ENCODE results near the gene PLGRKT. TPM values are rescaled to one million over a fixed set of nuclear protein-coding genes. Genes with fewer than 3 reads are reported as not detected.

The PLGRKT gene
- total and polyA plus RNA-seq, 2 donors (not counting 3 experiments of a cell fraction or from before 2014, with no cell fraction given), result 3.8 to 21.2 TPM

DNA sequence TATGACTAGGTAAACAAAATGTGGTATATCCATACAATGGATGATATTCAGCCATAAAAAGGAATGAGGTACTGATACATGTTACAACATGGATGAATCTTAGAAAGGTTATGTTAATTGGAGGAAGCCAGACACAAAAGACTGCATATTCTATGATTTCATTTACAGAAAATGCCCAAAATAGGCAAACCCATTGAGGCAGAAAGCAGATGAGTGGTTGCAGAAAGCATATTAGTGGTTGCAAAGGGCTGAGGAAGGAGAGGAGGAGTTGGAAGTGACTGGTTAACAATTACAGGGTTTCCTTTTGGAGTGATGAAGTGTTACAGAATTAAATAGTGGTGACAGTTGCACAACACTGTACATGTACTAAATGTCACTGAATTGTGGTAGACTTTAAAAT is 17.7 kb downstream of the PLGRKT start:
- ChIA-PET CTCF (no interaction called here), POLR2A (no interaction called here)
- Histone ChIP-seq H4K20me1 (replicated peaks; ENCODE audit: control insufficient read depth, extremely low read depth, insufficient read depth, low read length) (no peaks in the 10 kb centered on the region), H3K36me3 (ENCODE audit: control insufficient read depth in 2 of 2, extremely low read depth in 1 of 2, insufficient read depth in 2 of 2, low read length in 2 of 2) (no peaks in the 10 kb centered on the region), H3K4me1 (ENCODE audit: control insufficient read depth, extremely low read depth, insufficient read depth, low read length) (no peaks in the 10 kb centered on the region), H2AFZ (ENCODE audit: low read depth, low read length) (no peak overlapping the region), H3K27me3 (ENCODE audit: control insufficient read depth in 2 of 2, insufficient read depth in 2 of 2, low read length in 2 of 2) (no peaks in the 10 kb centered on the region), H3K9me3 (replicated peaks; ENCODE audit: control insufficient read depth, insufficient read depth, low read length) (no peaks in the 10 kb centered on the region), H3K4me2 (ENCODE audit: insufficient read depth, low read length) (no peak overlapping the region), H3K4me3 (replicated peaks in 1 of 3; ENCODE audit: insufficient read depth in 1 of 3, low read depth in 1 of 3, low read length in 3 of 3) (no peak overlapping the region), H3K9me1 (replicated peaks; ENCODE audit: control insufficient read depth, extremely low read depth, insufficient read depth, low read length) (no peaks in the 10 kb centered on the region), H3K79me2 (ENCODE audit: control insufficient read depth, insufficient read depth, low read length) (no peaks in the 10 kb centered on the region), H3K9ac (replicated peaks; ENCODE audit: extremely low read depth, insufficient read depth, low read length) (no peak overlapping the region), H3K27ac (ENCODE audit: insufficient read depth, low read depth, low read length) (no peak overlapping the region)
- BruUV-seq (replicated peaks), result no TSS peak
- intact Hi-C loops (cut with micrococcal nuclease), result no loop called here
- FAIRE-seq, result no peak
- DNase-seq (ENCODE audit: low read depth, low spot score), result no peak
- dilution Hi-C loops (cut with MboI; ENCODE audit: extremely low pct_ligation_motif_present, low sequenced_read_pairs), result no loop called here
- no peak for TF ChIP-seq EZH2 (IDR thresholded peaks at IDR 0.05; ENCODE audit: borderline replicate concordance, low read depth, low read length, severe bottlenecking)
- TF ChIP-seq, protein P1, sequence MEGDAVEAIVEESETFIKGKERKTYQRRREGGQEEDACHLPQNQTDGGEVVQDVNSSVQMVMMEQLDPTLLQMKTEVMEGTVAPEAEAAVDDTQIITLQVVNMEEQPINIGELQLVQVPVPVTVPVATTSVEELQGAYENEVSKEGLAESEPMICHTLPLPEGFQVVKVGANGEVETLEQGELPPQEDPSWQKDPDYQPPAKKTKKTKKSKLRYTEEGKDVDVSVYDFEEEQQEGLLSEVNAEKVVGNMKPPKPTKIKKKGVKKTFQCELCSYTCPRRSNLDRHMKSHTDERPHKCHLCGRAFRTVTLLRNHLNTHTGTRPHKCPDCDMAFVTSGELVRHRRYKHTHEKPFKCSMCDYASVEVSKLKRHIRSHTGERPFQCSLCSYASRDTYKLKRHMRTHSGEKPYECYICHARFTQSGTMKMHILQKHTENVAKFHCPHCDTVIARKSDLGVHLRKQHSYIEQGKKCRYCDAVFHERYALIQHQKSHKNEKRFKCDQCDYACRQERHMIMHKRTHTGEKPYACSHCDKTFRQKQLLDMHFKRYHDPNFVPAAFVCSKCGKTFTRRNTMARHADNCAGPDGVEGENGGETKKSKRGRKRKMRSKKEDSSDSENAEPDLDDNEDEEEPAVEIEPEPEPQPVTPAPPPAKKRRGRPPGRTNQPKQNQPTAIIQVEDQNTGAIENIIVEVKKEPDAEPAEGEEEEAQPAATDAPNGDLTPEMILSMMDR (IDR thresholded peaks at IDR 0.05; ENCODE audit: extremely low read depth in 1 of 2, insufficient read depth in 1 of 2, low read depth in 1 of 2, low read length in 2 of 2), result no peak
- no peak for TF ChIP-seq FOS (IDR thresholded peaks at IDR 0.05; ENCODE audit: borderline replicate concordance, insufficient read depth, low read length)
- no peak for TF ChIP-seq POLR2AphosphoS5 (IDR thresholded peaks at IDR 0.05; ENCODE audit: insufficient read depth, low read depth, low read length)
- no peak for TF ChIP-seq JUN (IDR thresholded peaks at IDR 0.05; ENCODE audit: borderline replicate concordance, insufficient read depth, insufficient read length, low read depth)
- no peak for TF ChIP-seq MYC (IDR thresholded peaks at IDR 0.05; ENCODE audit: low read depth, low read length)
- no peak for TF ChIP-seq GATA2 (IDR thresholded peaks at IDR 0.05; ENCODE audit: insufficient read depth, insufficient read length, low read depth, low read length)
- TF ChIP-seq, protein P2, sequence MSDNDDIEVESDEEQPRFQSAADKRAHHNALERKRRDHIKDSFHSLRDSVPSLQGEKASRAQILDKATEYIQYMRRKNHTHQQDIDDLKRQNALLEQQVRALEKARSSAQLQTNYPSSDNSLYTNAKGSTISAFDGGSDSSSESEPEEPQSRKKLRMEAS (IDR thresholded peaks at IDR 0.05; ENCODE audit: insufficient read depth, insufficient read length), result no peak
- TF ChIP-seq POLR2A (IDR thresholded peaks at IDR 0.05; ENCODE audit: low read depth, low read length), result no peak

Measured in endothelial cell of umbilical vein (primary cell).